OCI-LY1 (cell line): Measurements from ENCODE around the gene BIVM.
A peak's percentile ranks its signal among the peaks of the same experiment; 100 is the strongest.

ENCODE experiments used
- H2AFZ ChIP-seq: fragments of 200-600 bp; sonication (generic), shearing (Covaris generic); 2 replicates; pipeline ENCODE4 v1.6.0; 2014; ENCODE audit warnings: antibody characterized with exemption, mild to moderate bottlenecking, low read length
- H3F3A ChIP-seq: fragments of 200-600 bp; sonication (generic), shearing (Covaris generic); 2 replicates; pipeline ENCODE4 v1.6.0; 2014; ENCODE audit warnings: mild to moderate bottlenecking, antibody characterized with exemption, low read length, moderate library complexity; ENCODE audit not compliant: insufficient read depth
- H3K27ac ChIP-seq: fragments of 200-600 bp; sonication (generic); 2 replicates; pipeline ENCODE4 v1.5.1; 2014; ENCODE audit warnings: low read length, mixed run types, mild to moderate bottlenecking, low read depth; ENCODE audit not compliant: poor library complexity, severe bottlenecking
- H3K27me3 ChIP-seq: fragments of 200-600 bp; sonication (generic); 2 replicates; pipeline ENCODE4 v1.6.0; 2014; ENCODE audit warnings: antibody characterized with exemption, mild to moderate bottlenecking, low read length, moderate library complexity; ENCODE audit not compliant: insufficient read depth
- H3K36me3 ChIP-seq: fragments of 200-600 bp; sonication (generic); 2 replicates; pipeline ENCODE4 v1.6.1; 2014; ENCODE audit warnings: mild to moderate bottlenecking, antibody characterized with exemption, low read length, moderate library complexity, mixed read lengths; ENCODE audit not compliant: insufficient read depth
- H3K4me1 ChIP-seq: fragments of 200-600 bp; sonication (generic); 2 replicates; pipeline ENCODE4 v1.5.1; 2014; ENCODE audit warnings: mild to moderate bottlenecking, low read length, moderate library complexity; ENCODE audit not compliant: insufficient read depth, severe bottlenecking
- H3K4me2 ChIP-seq: fragments of 200-600 bp; sonication (generic), shearing (Covaris generic); 2 replicates; pipeline ENCODE4 v1.6.1; 2014; ENCODE audit warnings: low read length
- H3K4me3 ChIP-seq: fragments of 200-600 bp; sonication (generic); 2 replicates; pipeline ENCODE4 v1.5.1; 2014; ENCODE audit warnings: low read length, low read depth, mild to moderate bottlenecking, mixed read lengths; ENCODE audit not compliant: poor library complexity, severe bottlenecking
- H3K79me2 ChIP-seq: fragments of 200-600 bp; shearing (Covaris generic); 2 replicates; pipeline ENCODE4 v1.6.1; 2016; ENCODE audit warnings: mixed run types, low read length, mixed read lengths; ENCODE audit not compliant: insufficient read depth
- H3K9ac ChIP-seq: fragments of 200-600 bp; sonication (generic), shearing (Covaris generic); 2 replicates; pipeline ENCODE4 v1.6.1; 2014; ENCODE audit warnings: mild to moderate bottlenecking, low read length, mixed read lengths
- H3K9me2 ChIP-seq: fragments of 200-600 bp; sonication (generic), shearing (Covaris generic); 2 replicates; pipeline ENCODE4 v1.6.1; 2014; ENCODE audit warnings: low read depth, mild to moderate bottlenecking, low read length, mixed read lengths
- H3K9me3 ChIP-seq: fragments of 200-600 bp; shearing (Covaris generic); 2 replicates; pipeline ENCODE4 v1.6.1; 2014; ENCODE audit warnings: low read length, mixed read lengths
- H4K20me1 ChIP-seq: fragments of 200-600 bp; sonication (generic), shearing (Covaris generic); 2 replicates; pipeline ENCODE4 v1.6.0; 2016; ENCODE audit warnings: mild to moderate bottlenecking, low read length; ENCODE audit not compliant: insufficient read depth
- CTCF ChIP-seq: fragments of 200-600 bp; sonication (generic), shearing (Covaris generic); IDR thresholded peaks from 2 replicates; pipeline ENCODE4 v1.5.1; 2017; ENCODE audit warnings: mild to moderate bottlenecking, antibody characterized with exemption, low read length, moderate library complexity, mixed read lengths
- EZH2 ChIP-seq: fragments of 200-600 bp; sonication (generic), shearing (Covaris generic); IDR thresholded peaks from 2 replicates; pipeline ENCODE4 v1.8.0; 2017; ENCODE audit warnings: borderline replicate concordance, mixed run types, mild to moderate bottlenecking, antibody characterized with exemption, low read length, moderate library complexity, mixed read lengths

BIVM gene

GRCh38 chr13:102768909-102769308 is 30.0 kb upstream of the BIVM start:
- Histone ChIP-seq H3F3A (no peaks in the 10 kb centered on the region), H3K4me2 (no peak overlapping the region), H3K4me1 (peaks cover 33% of the 10 kb centered on the region), H3K27ac (no peak overlapping the region), H4K20me1 (no peaks in the 10 kb centered on the region), H3K36me3 (peaks cover 34% of the 10 kb centered on the region), H3K4me3 (no peak overlapping the region), H3K9ac (no peak overlapping the region), H3K79me2 (peaks cover 5% of the 10 kb centered on the region; the same call in 1 of the 2 replicates), H3K9me2 (no peaks in the 10 kb centered on the region), H3K9me3 (no peaks in the 10 kb centered on the region), H3K27me3 (no peaks in the 10 kb centered on the region), H2AFZ (no peak overlapping the region)
- TF ChIP-seq CTCF (no peak), EZH2 (no peak)

- TF ChIP-seq EZH2 (no peak), CTCF (no peak; the same call in 1 of the 2 replicates)
- no peaks in the 10 kb centered on the region for H3K9me2 ChIP-seq
- H3K9ac ChIP-seq = no peak overlapping the region
- H3K4me2 ChIP-seq = peak overlapping the region; percentile 83; the same call in 1 of the 2 replicates
- no peaks in the 10 kb centered on the region for H4K20me1 ChIP-seq
- no peaks in the 10 kb centered on the region for H3F3A ChIP-seq
- no peaks in the 10 kb centered on the region for H3K27me3 ChIP-seq
- H3K4me3 ChIP-seq = no peak overlapping the region
- H3K79me2 ChIP-seq = peaks cover 5% of the 10 kb centered on the region; the same call in 1 of the 2 replicates
- no peaks in the 10 kb centered on the region for H3K9me3 ChIP-seq
- H3K4me1 ChIP-seq = peaks cover 38% of the 10 kb centered on the region
- H2AFZ ChIP-seq = no peak overlapping the region
- H3K36me3 ChIP-seq = peaks cover 34% of the 10 kb centered on the region
- no peak overlapping the region for H3K27ac ChIP-seq
Measured at GRCh38 chr13:102769679-102770078, 29.2 kb upstream of the BIVM start.

DNA sequence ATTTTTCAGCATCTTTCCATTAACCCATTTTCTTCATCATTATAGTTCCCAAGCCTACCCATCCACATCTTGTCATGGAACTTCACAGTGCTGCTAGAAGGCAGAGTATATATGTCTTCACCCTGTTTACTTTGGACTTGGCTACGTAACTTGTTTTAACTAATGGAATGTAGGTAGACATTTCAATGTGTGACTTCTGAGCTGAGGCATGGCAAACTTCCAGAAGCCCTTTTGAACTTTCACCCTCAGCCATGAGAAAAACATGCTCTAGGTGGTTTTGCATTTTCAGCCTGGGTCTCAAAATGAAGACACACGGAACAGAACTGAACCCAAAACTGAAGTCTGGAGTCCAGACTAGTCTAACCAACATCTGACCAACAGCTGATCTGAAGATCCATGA is 28.5 kb upstream of the BIVM start:
- H2AFZ ChIP-seq = no peak overlapping the region
- no peaks in the 10 kb centered on the region for H3K9me3 ChIP-seq
- peaks cover 5% of the 10 kb centered on the region; the same call in 1 of the 2 replicates for H3K79me2 ChIP-seq
- no peaks in the 10 kb centered on the region for H3K9me2 ChIP-seq
- no peak for TF ChIP-seq EZH2
- TF ChIP-seq CTCF = no peak
- H3K9ac ChIP-seq = no peak overlapping the region
- H3K36me3 ChIP-seq = peaks cover 30% of the 10 kb centered on the region
- H4K20me1 ChIP-seq = no peaks in the 10 kb centered on the region
- H3K27me3 ChIP-seq = no peaks in the 10 kb centered on the region
- peak overlapping the region; percentile 83; the same call in 1 of the 2 replicates for H3K4me2 ChIP-seq
- H3K27ac ChIP-seq = peak overlapping the region; percentile 30
- no peak overlapping the region for H3K4me3 ChIP-seq
- no peaks in the 10 kb centered on the region for H3F3A ChIP-seq
- peaks cover 38% of the 10 kb centered on the region for H3K4me1 ChIP-seq
